ENCODE measurements around the gene FASTKD3.

FASTKD3 gene

GRCh38 chr5:7850395-7851239 lies 18.2 kb downstream of the FASTKD3 start, which contains the start of gene CFAP90:
Gene CFAP90 (minus strand): TSS chr5:7851133. CDS start chr5:7851021, 112 bp downstream.
- in situ Hi-C loops (cut with MboI; ENCODE audit: low sequenced_read_pairs) = no loop called here

- in situ Hi-C loops (cut with MboI; ENCODE audit: low sequenced_read_pairs) = no loop called here
Measured at GRCh38 chr5:7849681-7850394, 19.0 kb downstream of the FASTKD3 start.

DNA sequence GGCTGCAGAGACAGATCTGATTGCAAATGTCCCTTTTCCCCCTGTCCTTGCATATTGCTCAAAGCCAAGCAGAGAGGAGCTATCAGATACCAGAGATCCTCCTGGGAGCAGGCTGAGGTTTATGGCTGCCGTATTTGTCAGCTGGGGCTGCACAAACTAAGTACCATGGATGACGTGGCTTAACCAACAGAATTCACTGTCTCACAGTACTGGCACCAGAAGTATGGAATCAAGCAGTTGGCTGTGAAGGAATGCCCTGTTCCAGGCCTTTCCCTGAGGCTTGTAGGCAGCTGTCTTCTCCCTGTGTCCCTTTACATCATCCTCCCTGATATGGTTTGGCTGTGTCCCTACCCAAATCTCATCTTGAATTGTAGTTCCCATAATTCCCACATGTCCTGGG lies 20.5 kb downstream of the FASTKD3 start:
- in situ Hi-C loops (cut with MboI; ENCODE audit: low sequenced_read_pairs) = no loop called here

DNA sequence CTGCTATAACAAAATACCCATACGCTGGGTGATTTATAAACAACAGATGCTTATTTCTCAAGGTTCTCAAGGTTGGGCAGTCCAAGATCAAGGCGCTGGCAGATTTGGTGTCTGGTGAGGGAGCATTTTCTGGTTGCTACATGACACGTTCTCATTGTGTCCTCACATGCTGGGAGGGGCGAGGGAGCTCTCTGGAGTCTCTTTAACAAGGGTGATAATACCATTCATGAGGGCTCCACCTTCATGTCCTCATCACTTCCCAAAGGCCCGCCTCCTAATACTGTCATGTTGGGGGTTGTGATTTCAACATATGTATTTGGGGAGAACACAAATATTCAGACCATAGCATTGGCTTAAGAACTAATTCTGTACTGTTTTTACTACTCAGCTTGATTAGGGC lies 22.5 kb downstream of the FASTKD3 start:
- in situ Hi-C loops (cut with MboI; ENCODE audit: low sequenced_read_pairs) = no loop called here

GRCh38 chr5:7845557-7845956 lies 23.3 kb downstream of the FASTKD3 start:
- in situ Hi-C loops (cut with MboI; ENCODE audit: low sequenced_read_pairs) = no loop called here

DNA sequence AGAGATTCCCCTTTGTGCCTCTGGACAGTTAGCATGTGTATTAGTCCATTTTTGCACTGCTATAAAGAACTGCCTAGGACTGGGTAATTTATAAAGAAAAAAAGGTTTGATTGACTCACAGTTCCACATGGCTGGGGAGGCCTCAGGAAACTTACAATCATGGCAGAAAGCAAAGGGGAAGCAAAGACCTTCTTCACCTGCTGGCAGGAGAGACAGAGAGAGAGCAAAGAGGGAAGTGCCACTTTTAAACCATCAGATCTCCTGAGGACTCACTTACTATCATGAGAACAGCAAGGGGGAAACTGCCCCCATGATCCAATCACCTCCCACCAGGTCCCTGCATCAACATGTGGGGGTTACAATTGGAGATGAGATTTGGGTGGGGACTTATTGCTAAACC lies 23.9 kb downstream of the FASTKD3 start:
- in situ Hi-C loops (cut with MboI; ENCODE audit: low sequenced_read_pairs) = no loop called here

GRCh38 chr5:7842531-7842930 lies 26.3 kb downstream of the FASTKD3 start:
- in situ Hi-C loops (cut with MboI; ENCODE audit: low sequenced_read_pairs) = no loop called here

- in situ Hi-C loops (cut with MboI; ENCODE audit: low sequenced_read_pairs) = no loop called here
Measured at GRCh38 chr5:7837403-7837802, 31.4 kb downstream of the FASTKD3 start.

GRCh38 chr5:7834982-7835381 lies 33.8 kb downstream of the FASTKD3 start:
- in situ Hi-C loops (cut with MboI; ENCODE audit: low sequenced_read_pairs) = no loop called here

GRCh38 chr5:7828269-7828668 lies 40.6 kb downstream of the FASTKD3 start:
- in situ Hi-C loops (cut with MboI; ENCODE audit: low sequenced_read_pairs) = no loop called here

GRCh38 chr5:7827610-7828009 lies 41.2 kb downstream of the FASTKD3 start:
- in situ Hi-C loops (cut with MboI; ENCODE audit: low sequenced_read_pairs) = no loop called here

- in situ Hi-C loops (cut with MboI; ENCODE audit: low sequenced_read_pairs) = no loop called here
Measured at GRCh38 chr5:7825630-7826029, 43.2 kb downstream of the FASTKD3 start.

- in situ Hi-C loops (cut with MboI; ENCODE audit: low sequenced_read_pairs) = no loop called here
Measured at GRCh38 chr5:7824995-7825394, 43.8 kb downstream of the FASTKD3 start.

GRCh38 chr5:7823594-7823993 lies 45.2 kb downstream of the FASTKD3 start:
- in situ Hi-C loops (cut with MboI; ENCODE audit: low sequenced_read_pairs) = no loop called here

DNA sequence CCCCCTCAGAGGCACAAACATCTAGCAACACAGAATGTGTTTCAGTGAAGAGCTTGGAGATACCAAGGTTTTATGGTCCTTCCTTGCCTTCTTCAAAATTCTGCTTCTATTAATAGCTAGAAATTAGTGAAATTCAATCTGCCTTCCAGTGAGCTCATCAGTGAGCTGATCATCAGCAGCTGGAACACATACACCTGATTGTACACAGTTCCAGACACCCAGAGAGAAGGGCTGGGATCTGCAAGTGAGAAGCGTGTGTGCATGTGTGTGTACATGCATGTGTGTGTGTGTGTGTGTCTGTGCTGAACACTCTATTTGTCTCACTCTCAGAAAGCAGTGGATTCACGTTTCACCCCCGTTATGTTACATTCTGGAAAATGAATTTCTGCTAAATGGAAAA lies 46.4 kb downstream of the FASTKD3 start:
- in situ Hi-C loops (cut with MboI; ENCODE audit: low sequenced_read_pairs) = no loop called here

GRCh38 chr5:7816535-7816901 lies 52.3 kb downstream of the FASTKD3 start:
- in situ Hi-C loops (cut with MboI; ENCODE audit: low sequenced_read_pairs) = no loop called here

- in situ Hi-C loops (cut with MboI; ENCODE audit: low sequenced_read_pairs) = no loop called here
Measured at GRCh38 chr5:7815892-7816534, 52.8 kb downstream of the FASTKD3 start.

DNA sequence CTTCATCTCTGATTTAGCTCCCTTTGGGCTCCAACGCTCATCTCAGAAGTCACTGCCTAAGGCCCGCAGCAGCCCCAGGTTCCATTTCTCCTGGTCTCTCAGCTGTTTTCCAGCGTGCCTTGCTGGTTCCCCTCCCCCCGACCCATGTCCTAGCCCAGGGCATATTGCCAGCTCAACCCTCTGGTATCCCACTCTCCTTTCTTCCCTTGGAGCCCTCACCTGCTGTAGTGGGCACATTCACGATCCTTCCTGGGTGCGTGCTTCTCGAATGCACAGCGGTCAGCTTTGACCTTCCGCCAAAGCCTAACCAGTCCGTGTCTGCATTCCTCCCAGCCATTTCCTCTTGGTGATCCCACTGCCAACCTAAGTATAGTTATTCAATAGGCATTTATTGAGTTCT lies 54.0 kb downstream of the FASTKD3 start:
- in situ Hi-C loops (cut with MboI; ENCODE audit: low sequenced_read_pairs) = no loop called here

GRCh38 chr5:7813576-7813975 lies 55.3 kb downstream of the FASTKD3 start:
- in situ Hi-C loops (cut with MboI; ENCODE audit: low sequenced_read_pairs) = no loop called here

- in situ Hi-C loops (cut with MboI; ENCODE audit: low sequenced_read_pairs) = no loop called here
Measured at GRCh38 chr5:7813007-7813406, 55.8 kb downstream of the FASTKD3 start.

DNA sequence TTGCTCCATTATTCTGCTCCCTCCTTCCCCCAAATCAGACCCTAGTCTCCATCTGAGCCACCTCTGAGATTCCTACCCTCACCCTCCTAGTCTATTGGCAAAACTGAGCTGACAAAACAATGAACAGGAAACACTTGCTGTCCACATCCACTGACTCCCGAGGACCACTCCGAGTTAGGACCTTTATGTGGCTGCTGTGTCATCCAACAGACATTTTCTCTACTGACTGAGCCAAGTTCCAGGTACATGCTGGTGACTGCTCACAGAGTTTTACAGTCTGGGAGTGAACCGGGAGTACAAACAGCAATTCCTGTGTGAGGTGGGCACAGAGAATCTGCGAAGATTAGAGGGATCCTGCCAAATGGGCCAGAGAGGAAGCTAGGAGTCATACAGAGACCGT lies 57.1 kb downstream of the FASTKD3 start:
- in situ Hi-C loops (cut with MboI; ENCODE audit: low sequenced_read_pairs) = no loop called here
